Fibroblast of upper back skin (primary cell): ENCODE measurements around the gene POLR2J2.
A peak's percentile ranks its signal among the peaks of the same experiment; 100 is the strongest.
"Not testable (repeated sequence)": the region's sequence is repeated elsewhere in the genome, so short reads cannot be mapped to it uniquely, and the experiment has no call there.

Source experiments
- DNase-seq: peaks from one replicate; pipeline ENCODE4 v3.0.0-alpha.2; 2013

POLR2J2 gene

DNA sequence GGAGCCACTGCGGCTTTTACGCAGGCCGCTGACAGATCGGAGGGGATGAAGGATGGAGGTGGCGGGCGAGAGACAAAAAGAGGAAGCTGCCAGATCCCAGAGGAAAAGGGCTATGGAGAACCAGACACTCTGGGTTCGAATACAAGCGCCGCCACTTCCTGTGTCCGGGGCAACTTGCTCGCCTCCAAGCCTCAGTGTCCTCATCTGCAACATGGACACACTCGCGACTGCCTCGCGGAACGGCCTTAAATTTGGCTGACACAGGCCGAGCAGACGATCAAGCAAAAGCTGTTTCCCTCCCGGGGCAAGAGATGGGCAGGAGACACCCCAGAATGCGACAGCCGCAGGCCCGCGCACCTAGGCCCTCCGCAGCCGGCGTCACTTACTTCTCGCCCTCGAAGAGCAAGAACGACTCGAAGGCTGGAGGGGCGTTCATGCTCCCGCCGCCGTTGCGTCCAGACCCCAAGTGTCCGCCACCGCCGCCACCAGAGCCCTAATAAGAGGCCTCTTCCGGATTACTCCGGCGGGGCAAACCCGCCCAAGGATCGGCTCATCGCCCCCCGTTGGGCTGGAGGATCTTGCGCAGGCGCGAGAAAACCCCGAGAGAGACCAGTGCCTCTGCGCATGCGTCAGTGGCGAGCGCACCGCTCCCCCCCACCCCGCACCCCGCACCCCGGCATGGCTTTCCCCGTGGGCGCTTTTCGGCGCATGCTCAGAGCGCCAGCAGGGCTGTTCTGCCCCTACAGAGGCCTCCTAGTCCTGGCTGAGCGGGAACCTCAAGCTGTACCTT, at the start of gene POLR2J2:
POLR2J2 (minus strand) TSS at position 498 of the 790 bp plus-strand sequence; CDS start at position 436, 62 bp downstream.
- DNase-seq, result not testable (repeated sequence)

DNA sequence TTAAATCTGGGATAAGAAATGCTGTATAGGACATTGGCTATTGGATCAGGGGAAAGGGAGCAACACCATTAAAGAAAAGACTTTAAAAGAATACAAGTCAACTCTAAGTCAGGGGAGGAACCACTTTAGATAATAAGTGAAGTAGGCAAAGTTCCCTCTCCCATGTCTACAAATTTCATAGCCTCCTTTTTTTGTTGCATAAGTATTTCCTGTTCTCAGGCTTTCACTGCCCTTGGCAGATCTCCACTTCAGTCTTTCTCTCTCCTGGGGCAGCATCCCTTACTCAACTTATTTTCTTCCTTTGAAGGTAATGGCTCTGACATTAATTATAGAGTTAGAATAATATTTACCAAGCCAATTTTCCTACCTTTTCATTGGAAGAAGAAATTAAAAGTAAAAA, 47.0 kb upstream of the POLR2J2 start:
- DNase-seq, result peak; percentile 55

DNA sequence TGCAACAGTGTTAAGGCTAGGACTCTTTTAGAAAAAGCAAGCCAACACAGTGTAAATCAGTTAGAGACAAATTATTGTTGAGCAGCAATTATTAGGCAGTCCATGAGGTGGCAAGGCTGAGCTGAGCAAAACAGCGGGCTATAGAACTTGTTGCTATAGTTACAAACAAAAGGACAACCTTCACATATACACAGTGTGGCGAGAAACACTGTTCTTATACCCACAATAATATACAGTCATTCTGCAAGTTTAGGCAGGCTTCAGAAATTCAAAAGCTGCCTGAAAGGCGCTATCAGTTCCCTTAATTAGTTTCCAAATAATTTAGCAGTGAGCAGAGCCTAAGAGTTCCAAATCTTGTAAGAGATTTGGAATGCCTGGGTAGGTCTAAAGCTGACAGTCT, 44.3 kb upstream of the POLR2J2 start:
- not testable (repeated sequence) for DNase-seq

DNA sequence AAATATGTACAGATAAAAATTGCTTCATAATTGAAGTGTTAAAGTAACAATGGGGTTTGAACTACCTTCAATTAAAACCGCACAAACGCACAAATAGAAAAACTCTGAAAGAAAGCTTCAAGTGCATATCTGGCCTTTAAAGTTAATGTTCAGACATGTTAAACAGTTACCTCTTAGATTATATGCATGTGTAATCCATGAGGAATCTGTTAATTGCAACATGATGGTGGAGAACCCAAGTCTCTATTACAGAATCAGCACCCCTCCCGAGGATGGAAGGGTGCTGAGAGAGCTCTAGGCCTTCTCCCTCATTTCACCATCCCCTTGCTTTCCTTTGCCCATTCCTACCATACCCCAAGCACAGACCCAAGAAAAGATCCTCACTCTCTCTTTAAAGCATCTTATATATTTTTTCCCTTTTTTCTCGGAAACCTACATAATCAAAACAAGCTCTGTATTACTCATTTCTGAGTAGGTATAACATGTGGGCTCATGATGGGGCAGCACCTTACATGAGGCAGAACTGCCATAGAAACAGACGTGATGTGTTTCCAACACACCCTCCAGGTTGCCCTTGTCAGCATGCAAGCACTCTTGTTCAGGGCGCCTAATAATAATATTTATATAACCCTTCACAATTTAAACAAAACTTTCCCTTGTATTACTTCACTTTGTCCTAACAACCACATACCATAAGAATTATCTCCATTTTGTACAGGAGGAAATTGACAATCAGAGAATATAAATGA, 43.5 kb upstream of the POLR2J2 start:
- not testable (repeated sequence) for DNase-seq

DNA sequence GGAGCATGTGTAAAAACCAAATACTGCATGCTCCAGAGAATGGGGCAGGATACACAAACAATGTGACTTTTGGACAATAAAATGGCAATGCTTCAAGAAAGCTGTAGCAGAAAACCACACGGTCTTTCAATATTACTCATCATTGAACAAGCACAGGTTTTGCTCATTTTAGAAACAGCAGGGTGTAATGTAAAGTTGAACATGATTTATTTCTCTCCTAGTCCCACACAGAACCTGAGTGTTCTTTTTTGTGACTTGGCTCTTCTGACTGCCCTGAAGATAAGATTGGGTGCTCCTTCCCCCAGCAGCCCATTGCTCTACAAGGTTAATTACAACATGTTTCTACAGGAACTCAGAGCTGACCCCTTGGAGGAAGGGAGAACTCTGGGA, 42.2 kb upstream of the POLR2J2 start:
- not testable (repeated sequence) for DNase-seq

DNA sequence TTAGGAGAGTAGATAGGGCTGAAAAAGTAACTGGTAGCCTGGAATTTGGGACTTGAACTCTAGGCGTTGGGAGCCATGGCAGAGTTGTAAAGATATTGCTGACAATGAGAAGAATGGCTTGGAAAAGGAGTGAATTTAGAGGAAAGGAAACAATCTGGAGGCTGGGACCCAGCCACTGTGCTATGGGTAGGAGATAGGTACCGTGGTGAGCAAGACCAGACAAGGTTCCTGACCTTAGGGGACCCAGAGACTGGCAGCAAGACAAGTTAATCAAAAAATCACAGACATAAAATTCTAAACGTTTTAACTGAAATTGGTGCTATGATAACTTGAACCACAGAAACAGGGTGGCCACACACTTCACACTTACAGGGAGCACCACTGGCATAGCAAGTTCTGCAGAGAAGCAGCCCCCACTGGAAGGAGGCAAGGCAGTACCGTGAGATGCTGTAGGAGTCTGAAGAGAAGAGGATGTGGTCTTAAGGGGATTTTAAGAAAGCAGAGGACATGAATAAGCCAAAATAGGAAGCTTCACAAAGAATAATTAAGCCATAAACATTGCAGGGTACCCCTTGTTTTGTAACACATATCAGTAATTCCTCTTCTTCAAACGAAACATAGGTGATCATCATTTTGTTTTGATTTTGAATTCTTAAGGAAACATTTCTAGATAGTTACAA, 41.7 kb upstream of the POLR2J2 start:
- not testable (repeated sequence) for DNase-seq

DNA sequence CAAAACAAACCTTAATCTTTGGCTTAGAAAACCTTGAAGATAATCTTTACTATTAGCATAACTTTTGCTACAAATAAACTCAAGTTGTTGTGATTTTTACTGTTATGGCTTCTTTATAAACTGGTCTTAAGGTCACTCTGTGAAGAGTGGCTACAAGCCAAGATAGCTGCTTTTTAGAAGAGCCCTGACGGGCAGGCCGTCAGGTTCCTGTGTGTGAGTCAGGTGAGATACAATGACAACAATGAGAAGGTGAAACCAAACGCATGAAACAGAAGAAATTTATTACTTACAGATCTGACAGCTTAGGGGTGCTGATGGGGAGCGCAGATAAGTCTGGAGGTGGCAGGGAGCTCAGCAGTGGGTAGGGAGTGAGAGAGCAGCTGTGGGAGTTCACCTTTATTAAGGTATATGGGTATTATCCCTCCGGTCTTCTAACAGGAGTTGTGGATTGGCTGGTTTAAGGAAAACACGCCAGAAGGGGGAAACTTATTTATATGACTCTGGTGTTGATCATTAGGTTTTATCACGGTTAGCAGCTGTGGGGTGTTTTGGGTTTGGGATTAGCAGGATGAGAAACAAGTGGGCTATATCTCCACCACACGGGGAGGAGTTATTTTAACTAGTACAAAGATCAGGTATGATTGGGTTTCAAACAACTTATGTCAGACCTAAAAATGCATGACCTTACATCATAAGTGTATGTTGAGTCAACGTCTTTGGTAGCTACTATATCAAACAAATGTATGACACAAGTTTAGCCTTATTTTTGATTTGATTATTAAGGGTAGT, 27.7 kb upstream of the POLR2J2 start:
- DNase-seq, result not testable (repeated sequence)

DNA sequence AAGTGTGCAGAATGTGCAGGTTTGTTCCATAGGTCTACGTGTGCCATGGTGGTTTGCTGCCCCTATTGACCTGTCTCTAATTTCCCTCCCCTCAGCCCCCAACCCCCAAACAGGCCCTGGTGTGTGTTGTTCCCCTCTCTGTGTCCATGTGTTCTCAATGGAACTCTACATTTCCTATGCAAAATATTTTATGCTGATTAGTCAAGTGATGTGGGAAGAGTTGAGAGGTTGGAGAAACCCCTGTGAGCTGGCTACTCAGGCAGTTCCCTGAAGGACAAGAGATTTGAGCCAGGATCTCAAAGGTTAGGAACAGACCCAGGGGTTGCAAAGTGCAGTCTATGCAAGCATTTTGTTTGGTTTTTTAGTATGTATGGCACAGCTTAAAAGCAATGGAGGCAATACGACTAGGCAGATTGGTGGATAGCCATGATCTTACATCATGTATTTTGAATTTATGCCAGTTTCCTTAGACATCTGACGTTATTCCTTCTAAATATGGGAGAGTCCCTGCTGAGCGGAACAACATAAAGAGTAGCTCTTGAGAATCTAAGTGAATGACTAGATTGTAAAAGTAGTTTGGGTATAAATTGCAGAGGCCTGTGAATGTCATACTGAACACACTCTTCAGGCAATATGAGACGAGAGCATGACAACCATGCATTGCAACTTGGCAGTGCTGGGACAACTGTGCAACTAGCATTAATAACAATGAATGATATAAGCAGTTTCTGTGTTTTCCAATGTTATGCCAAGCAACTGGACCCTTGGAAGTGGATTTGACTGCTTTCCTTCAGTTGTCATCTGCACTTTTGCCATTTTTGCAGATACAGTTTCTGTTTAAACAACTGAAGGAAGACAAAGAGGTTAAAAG, 26.4 kb upstream of the POLR2J2 start:
- not testable (repeated sequence) for DNase-seq

DNA sequence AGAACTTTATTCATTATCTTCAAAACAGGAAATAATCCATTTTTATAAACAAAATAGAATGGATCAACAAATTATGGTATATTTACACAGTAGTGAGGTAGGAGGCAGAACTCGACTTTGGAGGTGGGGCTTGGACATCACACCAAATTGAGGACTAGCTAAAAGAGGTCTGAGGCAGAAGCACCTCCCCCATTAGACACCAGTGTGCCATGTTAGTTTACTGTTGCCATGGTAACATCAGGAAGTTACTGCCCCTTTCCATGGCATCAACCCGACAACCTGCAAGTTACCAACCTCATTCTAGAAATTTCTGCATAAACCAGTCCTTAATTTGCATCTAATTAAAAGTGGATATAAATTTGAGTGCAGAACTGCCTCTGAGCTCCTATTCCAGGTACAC, 24.5 kb upstream of the POLR2J2 start:
- not testable (repeated sequence) for DNase-seq

DNA sequence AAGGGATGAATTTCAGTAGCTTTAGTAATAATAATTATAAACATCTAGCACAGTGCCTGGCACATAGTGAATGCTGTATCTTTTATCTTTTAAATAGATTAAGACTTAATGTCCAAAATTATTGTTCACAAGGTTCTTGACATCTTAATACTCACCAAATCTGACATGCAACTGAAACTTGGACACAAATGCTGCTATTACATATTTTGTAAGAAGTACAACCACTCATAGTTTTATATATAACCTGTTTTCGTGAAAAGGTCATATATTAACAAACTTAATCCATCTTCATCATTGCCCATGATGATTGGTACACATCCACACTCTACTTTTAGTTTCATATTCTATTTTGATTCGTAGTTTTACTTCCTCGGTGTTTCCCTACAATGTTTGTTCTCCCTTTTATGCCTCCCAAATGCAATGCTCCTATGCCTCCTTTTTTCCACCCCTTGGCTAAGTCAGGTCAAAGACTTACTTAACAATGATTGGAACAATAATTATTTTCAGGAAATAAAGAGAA, 23.6 kb upstream of the POLR2J2 start:
- DNase-seq, result not testable (repeated sequence)

DNA sequence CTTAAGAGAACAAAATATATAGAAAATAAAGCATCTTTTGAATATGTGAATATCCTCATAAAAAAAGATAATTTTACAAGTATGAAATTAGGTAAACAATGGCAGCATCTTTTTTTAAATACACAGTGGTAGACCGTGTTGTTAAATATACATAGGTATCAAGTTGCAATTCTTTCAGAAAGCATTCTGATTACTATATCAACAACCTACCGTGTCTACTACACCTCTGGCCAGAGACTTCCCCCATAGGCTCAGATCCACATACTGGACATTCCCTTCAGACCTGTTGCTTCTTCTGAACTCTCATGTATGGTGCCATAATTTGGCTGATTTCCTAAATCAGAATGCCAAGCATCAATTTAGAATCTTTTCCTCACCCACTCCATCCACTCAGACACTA, 22.5 kb upstream of the POLR2J2 start:
- not testable (repeated sequence) for DNase-seq

DNA sequence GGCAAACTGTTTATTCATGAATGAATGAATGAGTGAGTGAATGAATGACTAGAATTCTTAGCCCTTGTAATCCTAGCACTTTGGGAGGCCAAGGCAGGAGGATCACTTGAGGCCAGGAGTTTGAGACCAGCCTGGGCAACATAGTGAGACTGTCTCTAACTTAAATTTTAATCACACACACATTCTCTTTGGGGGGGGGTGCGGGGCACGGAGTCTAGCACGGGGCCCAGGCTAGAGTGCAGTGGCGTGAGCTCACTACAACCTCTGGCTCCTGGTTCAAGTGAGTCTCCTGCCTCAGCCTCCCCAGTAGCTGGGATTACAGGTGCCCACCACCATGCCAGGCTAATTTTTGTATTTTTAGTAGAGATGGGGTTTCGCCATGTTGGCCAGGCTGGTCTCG, 19.1 kb upstream of the POLR2J2 start:
- not testable (repeated sequence) for DNase-seq

DNA sequence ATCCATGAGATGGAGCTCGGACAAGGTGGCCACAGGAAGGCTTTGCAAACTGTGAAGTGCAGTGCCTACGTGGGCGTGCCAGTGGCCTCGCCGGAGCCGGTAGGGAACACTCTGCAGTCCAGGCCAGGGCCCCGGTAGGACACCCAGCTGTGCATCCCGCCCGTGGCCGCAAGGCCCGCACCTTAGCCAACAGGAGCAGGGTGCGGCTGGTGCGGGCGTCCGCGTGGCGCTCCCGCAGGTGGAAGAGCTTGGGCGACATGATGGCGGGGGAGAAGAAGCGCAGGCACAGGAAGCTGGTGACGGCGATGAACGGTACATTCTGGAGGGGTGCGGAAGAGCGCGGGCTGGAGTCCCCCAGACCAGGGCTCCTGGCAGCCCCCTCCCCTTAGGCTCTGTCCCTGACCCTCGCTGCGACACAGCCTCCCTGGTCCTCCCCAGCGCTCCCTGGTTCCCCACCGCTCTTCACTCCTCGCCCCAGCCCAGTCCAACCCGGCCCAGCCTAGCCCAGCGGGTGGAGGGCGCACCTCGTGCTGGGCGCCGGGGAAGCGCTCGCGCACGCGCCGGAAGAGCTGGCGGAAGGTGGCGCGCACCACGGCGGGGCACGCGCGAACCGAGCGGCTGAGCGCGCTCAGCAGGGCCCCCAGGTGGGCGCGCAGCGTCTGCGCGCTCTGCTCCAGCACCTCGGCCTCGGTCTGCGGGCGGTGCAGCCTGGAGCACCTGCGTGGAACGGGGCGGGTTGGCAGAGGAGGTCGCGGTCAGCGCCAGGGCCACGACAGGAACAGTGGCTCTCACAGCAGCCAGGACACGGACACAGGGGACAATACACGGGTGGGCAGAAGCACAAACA, 18.2 kb upstream of the POLR2J2 start:
- DNase-seq, result not testable (repeated sequence)

DNA sequence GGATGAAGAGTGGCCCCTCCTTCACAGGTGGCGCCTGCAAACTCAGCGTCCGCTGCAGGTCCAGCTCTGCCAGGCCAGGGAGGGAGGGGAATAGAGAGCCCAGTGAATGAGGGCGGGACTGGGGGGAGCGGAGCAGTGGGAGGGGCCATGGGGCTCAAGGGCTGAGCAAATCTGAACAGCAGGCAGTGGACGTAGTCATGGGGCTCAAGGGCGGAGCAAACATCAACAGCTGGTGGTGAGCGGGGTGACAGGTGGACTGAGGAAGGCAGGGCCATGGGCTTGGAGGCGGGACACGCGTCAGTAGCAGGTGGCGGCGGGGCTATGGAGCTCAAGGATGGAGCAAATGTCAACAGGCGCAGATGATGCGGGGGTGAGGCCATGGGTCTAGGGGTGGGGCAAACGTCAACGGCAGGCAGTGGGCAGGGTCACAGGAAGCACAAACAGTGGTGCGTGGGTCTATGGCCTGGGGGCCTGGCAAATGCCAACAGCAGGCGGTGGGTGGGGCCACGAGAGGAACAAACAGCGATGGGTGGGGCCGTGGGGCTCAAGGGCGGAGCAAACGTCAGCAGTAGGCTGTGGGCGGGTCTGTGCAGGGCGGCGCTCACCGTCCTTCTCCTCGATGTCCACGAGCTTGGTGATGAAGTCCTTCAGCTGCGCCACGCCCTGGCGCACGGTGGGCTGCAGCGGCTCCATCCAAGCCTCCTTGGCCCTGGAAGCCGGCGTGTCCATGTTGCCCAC, 17.0 kb upstream of the POLR2J2 start:
- not testable (repeated sequence) for DNase-seq

DNA sequence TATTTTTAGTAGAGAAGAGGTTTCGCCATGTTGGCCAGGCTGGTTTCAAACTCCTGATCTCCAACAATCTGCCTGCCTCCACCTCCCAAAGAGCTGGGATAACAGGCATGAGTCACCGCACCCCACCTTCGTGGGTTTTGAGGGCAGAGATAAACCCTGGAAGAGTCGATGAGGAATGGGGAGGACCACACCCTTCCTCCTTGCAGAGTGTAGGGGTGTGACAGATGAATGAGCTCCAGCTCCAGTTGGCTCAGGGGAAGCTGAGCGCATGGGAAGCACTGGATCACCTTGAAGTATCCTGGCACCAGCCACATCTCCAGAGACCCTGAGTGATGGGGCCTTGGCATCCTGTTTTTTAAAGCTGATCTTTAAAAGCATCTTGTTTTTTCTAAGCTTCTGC, 11.1 kb upstream of the POLR2J2 start:
- not testable (repeated sequence) for DNase-seq

DNA sequence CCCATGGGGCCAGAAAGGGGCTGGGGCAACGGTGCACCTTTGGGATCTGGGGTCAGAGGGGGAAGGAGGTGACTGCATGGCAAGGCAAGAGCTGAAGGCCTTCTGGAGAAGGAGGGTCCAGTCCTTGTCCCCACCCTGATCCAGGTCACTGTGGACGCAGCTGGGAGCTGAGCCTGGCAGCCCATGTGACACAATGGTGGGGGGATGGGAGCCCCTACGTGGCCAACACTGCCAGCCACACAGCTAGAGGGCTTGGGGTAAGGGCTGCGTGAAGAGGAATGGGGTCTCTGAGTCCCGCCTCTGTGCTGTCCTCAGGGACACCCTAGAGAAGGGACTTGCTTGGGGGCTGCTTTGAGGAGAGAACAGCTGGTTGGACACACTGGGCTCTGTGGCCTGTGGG, 9.3 kb upstream of the POLR2J2 start:
- not testable (repeated sequence) for DNase-seq

DNA sequence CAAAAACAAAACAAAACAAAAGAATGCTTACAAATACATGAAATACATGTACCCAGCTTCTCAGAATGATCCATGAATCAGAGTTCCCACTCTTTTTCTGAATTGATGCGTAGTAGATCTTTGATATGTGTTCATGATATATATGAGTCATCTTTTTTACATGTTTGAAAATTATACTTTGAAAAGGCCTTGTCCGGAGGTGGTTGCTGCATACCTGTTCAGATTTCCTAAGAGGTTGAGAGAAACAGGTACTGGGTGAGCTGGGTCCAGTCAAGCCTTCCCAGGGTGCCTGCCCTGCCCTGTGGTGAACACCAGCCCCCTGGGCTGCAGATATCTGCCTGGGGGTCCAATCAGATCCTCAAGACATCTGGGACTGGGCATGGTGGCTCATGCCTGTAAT, 4.1 kb upstream of the POLR2J2 start:
- not testable (repeated sequence) for DNase-seq

DNA sequence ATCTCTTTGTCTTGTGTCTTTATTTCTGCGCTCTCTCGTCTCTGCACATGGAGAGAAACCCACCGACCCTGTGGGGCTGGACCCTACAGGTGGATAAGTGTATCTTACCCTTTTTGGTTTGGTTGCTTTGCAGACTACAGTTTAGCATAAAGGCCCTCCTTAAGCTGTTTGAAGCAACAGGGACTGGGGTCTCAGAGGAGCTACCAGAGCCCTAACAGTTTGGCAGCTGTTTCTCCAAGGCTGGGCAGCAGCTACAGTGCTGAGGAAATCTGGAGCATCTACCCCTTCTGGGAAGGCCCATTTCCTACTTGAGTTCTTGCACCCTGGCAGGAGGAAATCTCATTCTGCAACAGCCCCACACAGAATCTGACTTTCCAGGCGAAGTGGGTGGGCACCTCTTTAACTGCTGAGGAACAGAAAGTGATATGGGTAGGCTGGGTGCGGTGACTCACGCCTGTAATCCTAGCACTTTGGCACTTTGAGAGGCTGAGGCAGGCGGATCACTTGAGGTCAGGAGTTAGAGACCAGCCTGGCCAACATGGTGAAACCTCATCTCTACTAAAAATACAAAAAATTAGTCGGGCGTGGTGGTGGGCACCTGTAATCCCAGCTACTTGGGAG, 2.1 kb upstream of the POLR2J2 start:
- DNase-seq, result not testable (repeated sequence)

DNA sequence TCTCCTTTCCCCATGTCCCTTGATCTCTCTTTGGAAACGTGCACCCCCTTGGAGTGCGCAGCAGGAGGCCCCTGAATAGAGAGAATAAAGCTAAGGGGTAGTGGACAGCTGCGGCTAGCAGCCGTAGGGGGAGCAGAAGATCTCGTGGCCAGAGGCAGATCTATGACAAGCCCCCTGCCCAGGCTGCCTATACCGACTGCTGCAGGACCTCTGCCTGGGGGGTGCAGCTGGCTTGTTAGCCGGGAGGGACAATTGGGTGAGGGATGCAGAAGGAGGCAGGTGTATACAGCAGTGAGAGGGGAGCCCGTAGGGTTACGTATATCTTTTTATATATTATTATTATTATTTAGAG, 469 bp upstream of the POLR2J2 start:
- not testable (repeated sequence) for DNase-seq
